HUDEP-2 (cell line): Measurements from ENCODE around the gene GP5.

ENCODE experiments used
- DNase-seq, 76 experiments: peaks; one replicate each; lab custom pipeline; 2025; ENCODE audit not compliant: unreplicated experiment in 76 of 76; lab: John Stamatoyannopoulos, UW

The GP5 gene

GRCh38 chr3:194399874-194400411, 877 bp upstream of the GP5 start:
- DNase-seq, result no peak

GRCh38 chr3:194397757-194398312, 1.2 kb downstream of the GP5 start:
- DNase-seq, result no peak

GRCh38 chr3:194396859-194397756, 2.0 kb downstream of the GP5 start:
- DNase-seq, result no peak

GRCh38 chr3:194396539-194396858, 2.6 kb downstream of the GP5 start:
- DNase-seq, result no peak

GRCh38 chr3:194395778-194396538, 3.1 kb downstream of the GP5 start:
- peak in 17 of 76 experiments; percentile 7 to 47 (median 17) for DNase-seq

- no peak for DNase-seq
These were observed 3.9 kb downstream of the GP5 start for GRCh38 chr3:194395212-194395611.

- no peak for DNase-seq
These were observed 6.5 kb downstream of the GP5 start for GRCh38 chr3:194392576-194392975.

- no peak for DNase-seq
These were observed 8.2 kb downstream of the GP5 start for GRCh38 chr3:194390835-194391234.

- DNase-seq, result no peak
These were observed 9.8 kb downstream of the GP5 start for GRCh38 chr3:194389269-194389668.

- no peak for DNase-seq
These were observed 11.1 kb downstream of the GP5 start for GRCh38 chr3:194387926-194388418.

- no peak for DNase-seq
These were observed 11.8 kb downstream of the GP5 start for GRCh38 chr3:194387276-194387675.

- DNase-seq, result no peak
These were observed 12.4 kb downstream of the GP5 start for GRCh38 chr3:194386648-194387047.

- no peak for DNase-seq
These were observed 13.0 kb downstream of the GP5 start for GRCh38 chr3:194386066-194386465.

GRCh38 chr3:194384569-194385001, 14.5 kb downstream of the GP5 start:
- no peak for DNase-seq

- no peak for DNase-seq
These were observed 14.9 kb downstream of the GP5 start for GRCh38 chr3:194384156-194384555.

- DNase-seq, result no peak
These were observed 15.7 kb downstream of the GP5 start for GRCh38 chr3:194383276-194383940.

- DNase-seq, result no peak
These were observed 16.2 kb downstream of the GP5 start for GRCh38 chr3:194382892-194383223.

- no peak for DNase-seq
These were observed 16.7 kb downstream of the GP5 start for GRCh38 chr3:194382196-194382891.

- no peak for DNase-seq
These were observed 17.6 kb downstream of the GP5 start for GRCh38 chr3:194381460-194381875.

GRCh38 chr3:194380326-194380725, 18.7 kb downstream of the GP5 start:
- no peak for DNase-seq
